Parathyroid adenoma (tissue), 2 donors: ENCODE results near the gene CAPN5.

Experiments used
- H2AFZ ChIP-seq: fragments of 300-600 bp; sonication (generic); one replicate; pipeline ENCODE4 v1.7.0; 2017; ENCODE audit warnings: antibody characterized with exemption, mild to moderate bottlenecking
- H3K27ac ChIP-seq: fragments of 300-600 bp; sonication (generic); one replicate; pipeline ENCODE4 v1.7.0; 2017
- H3K27me3 ChIP-seq: fragments of 300-600 bp; sonication (generic); one replicate; pipeline ENCODE4 v1.7.0; 2017; ENCODE audit warnings: low read length; ENCODE audit not compliant: control insufficient read depth, insufficient read depth
- H3K36me3 ChIP-seq: fragments of 300-600 bp; sonication (generic); one replicate; pipeline ENCODE4 v1.7.0; 2017; ENCODE audit warnings: low read length; ENCODE audit not compliant: control insufficient read depth, insufficient read depth
- H3K4me1 ChIP-seq: fragments of 300-600 bp; sonication (generic); one replicate; pipeline ENCODE4 v1.7.0; 2017; ENCODE audit warnings: control low read depth
- H3K4me2 ChIP-seq: fragments of 300-600 bp; sonication (generic); one replicate; pipeline ENCODE4 v1.7.0; 2017; ENCODE audit warnings: low read length
- H3K4me3 ChIP-seq: fragments of 300-600 bp; sonication (generic); one replicate; pipeline ENCODE4 v1.7.0; 2017; ENCODE audit warnings: low read depth, low read length
- H3K79me2 ChIP-seq: fragments of 300-600 bp; sonication (generic); one replicate; pipeline ENCODE4 v1.7.0; 2017; ENCODE audit warnings: control low read depth
- H3K9ac ChIP-seq: fragments of 300-600 bp; sonication (generic); one replicate; pipeline ENCODE4 v1.7.0; 2017; ENCODE audit warnings: mild to moderate bottlenecking
- H3K9me3 ChIP-seq: fragments of 300-600 bp; sonication (generic); one replicate; pipeline ENCODE4 v1.7.0; 2017; ENCODE audit warnings: low read length; ENCODE audit not compliant: control insufficient read depth
- CTCF ChIP-seq: fragments of 300-600 bp; sonication (generic); IDR thresholded peaks from one replicate; pipeline ENCODE4 v1.7.0; 2017; ENCODE audit warnings: antibody characterized with exemption, mild to moderate bottlenecking
- donor health status: primary hyperparathyroidism.

Gene CAPN5

GRCh38 chr11:77123591-77123990 is 56.8 kb downstream of the CAPN5 start:
- H3K4me2 ChIP-seq: no peak overlapping the region
- no peak overlapping the region for H2AFZ ChIP-seq
- H3K36me3 ChIP-seq: no peaks in the 10 kb centered on the region
- no peak overlapping the region for H3K27ac ChIP-seq
- no peak for TF ChIP-seq CTCF
- H3K4me1 ChIP-seq: no peaks in the 10 kb centered on the region
- H3K79me2 ChIP-seq: no peaks in the 10 kb centered on the region
- no peaks in the 10 kb centered on the region for H3K27me3 ChIP-seq
- no peak overlapping the region for H3K4me3 ChIP-seq
- H3K9me3 ChIP-seq: no peaks in the 10 kb centered on the region
- H3K9ac ChIP-seq: no peak overlapping the region

- TF ChIP-seq CTCF: no peak
- no peak overlapping the region for H3K4me2 ChIP-seq
- H3K36me3 ChIP-seq: no peaks in the 10 kb centered on the region
- H3K9ac ChIP-seq: no peak overlapping the region
- no peak overlapping the region for H3K4me3 ChIP-seq
- no peak overlapping the region for H3K27ac ChIP-seq
- no peaks in the 10 kb centered on the region for H3K27me3 ChIP-seq
- H2AFZ ChIP-seq: no peak overlapping the region
- H3K4me1 ChIP-seq: no peaks in the 10 kb centered on the region
- no peaks in the 10 kb centered on the region for H3K79me2 ChIP-seq
- H3K9me3 ChIP-seq: no peaks in the 10 kb centered on the region
Measured at GRCh38 chr11:77124041-77124440, 57.3 kb downstream of the CAPN5 start.

DNA sequence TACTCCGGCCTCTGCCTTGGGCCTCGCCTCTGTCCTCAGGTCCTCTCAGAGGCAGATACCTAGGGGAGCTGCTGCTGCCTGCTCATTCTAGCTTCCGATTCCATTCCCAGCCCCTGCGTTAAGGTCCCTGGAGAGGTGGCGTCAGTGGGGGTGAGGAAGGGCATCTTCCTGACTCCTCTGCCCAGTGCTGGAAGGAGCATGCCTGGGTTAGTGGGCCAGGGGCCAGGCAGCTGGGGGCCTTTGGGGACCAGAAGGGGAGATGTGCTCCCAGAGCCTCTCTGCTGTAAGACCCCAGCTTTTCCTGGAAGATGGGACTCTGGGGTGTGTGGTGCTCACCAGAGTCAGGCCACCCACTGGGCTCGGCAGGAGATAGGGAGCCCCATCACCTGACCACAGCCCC is 57.7 kb downstream of the CAPN5 start:
- TF ChIP-seq CTCF: no peak
- Histone ChIP-seq H3K4me3 (no peak overlapping the region), H3K36me3 (no peaks in the 10 kb centered on the region)

DNA sequence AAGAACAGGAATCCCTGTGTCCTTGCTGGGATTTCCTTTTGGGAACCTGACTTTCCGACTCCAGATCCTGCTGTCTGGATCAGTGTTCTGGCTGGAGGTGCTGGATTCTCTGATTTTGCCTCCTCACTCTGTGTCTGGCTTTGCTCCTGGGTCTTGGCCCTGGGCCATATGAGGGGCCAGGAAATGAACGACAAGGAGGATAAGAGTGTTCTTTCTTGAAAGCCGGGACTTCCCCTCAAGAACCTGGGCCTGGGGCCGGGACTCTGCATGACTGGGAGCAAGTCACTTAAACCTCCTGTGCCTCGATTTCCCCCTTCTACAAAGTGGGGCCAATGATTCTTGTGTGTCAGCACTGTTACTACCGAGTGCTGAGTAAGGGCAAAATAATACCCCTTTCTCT is 58.4 kb downstream of the CAPN5 start:
- no peak for TF ChIP-seq CTCF
- Histone ChIP-seq H3K9ac (no peak overlapping the region), H3K9me3 (no peaks in the 10 kb centered on the region), H2AFZ (no peak overlapping the region), H3K4me2 (no peak overlapping the region), H3K27me3 (no peaks in the 10 kb centered on the region), H3K27ac (no peak overlapping the region), H3K36me3 (no peaks in the 10 kb centered on the region), H3K79me2 (no peaks in the 10 kb centered on the region), H3K4me3 (no peak overlapping the region), H3K4me1 (no peaks in the 10 kb centered on the region)

More for the DNA sequence above, 57.7 kb downstream of the CAPN5 start:
- no peak overlapping the region for H3K27ac ChIP-seq
- H3K79me2 ChIP-seq: no peaks in the 10 kb centered on the region
- H2AFZ ChIP-seq: no peak overlapping the region
- no peak overlapping the region for H3K4me2 ChIP-seq
- H3K9me3 ChIP-seq: no peaks in the 10 kb centered on the region
- H3K4me1 ChIP-seq: no peaks in the 10 kb centered on the region
- no peak overlapping the region for H3K9ac ChIP-seq
- no peaks in the 10 kb centered on the region for H3K27me3 ChIP-seq

- Histone ChIP-seq H3K27me3 (no peaks in the 10 kb centered on the region), H3K79me2 (no peaks in the 10 kb centered on the region), H3K9ac (no peak overlapping the region), H3K9me3 (no peaks in the 10 kb centered on the region), H3K27ac (no peak overlapping the region), H3K4me3 (no peak overlapping the region), H3K4me2 (no peak overlapping the region), H2AFZ (no peak overlapping the region), H3K36me3 (no peaks in the 10 kb centered on the region), H3K4me1 (peaks cover under 1% of the 10 kb centered on the region)
- no peak for TF ChIP-seq CTCF
Measured at GRCh38 chr11:77125695-77126094, 58.9 kb downstream of the CAPN5 start.
